GM19035 (cell line): ENCODE results near the gene ITPR2.

Experiments
- ATAC-seq: cut with Tn5 transposase; IDR thresholded peaks from one replicate; pipeline ENCODE4 v1.9.1; 2021; ENCODE audit not compliant: unreplicated experiment

ITPR2 gene

GRCh38 chr12:26425587-26426260 lies 407.3 kb downstream of the ITPR2 start:
- ATAC-seq = peak; percentile 67

GRCh38 chr12:26422839-26423398 lies 410.1 kb downstream of the ITPR2 start:
- ATAC-seq = no peak

- no peak for ATAC-seq
These were observed 416.4 kb downstream of the ITPR2 start for GRCh38 chr12:26416550-26416949.

- ATAC-seq = no peak
These were observed 422.3 kb downstream of the ITPR2 start for GRCh38 chr12:26410689-26411088.

GRCh38 chr12:26406813-26407212 lies 426.2 kb downstream of the ITPR2 start:
- ATAC-seq = no peak

DNA sequence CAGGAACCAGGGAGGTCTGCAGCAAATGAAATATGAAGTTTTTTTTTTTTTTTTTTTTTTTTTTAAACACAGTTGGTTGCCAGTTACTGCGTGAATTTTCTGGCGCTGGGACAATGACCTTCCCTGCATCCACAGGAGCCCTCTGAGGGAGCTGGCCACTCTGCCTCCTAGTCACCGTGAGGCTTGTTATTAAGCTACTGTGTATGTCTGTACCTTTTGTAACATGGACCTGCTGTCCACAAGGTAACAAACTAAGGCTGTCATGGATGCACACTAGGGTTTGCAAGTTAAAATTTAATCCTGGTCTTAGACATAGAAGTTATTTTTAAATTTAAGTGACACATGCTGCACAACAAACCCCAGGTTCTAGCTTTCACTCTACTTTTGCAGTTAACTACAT lies 426.6 kb downstream of the ITPR2 start:
- no peak for ATAC-seq

DNA sequence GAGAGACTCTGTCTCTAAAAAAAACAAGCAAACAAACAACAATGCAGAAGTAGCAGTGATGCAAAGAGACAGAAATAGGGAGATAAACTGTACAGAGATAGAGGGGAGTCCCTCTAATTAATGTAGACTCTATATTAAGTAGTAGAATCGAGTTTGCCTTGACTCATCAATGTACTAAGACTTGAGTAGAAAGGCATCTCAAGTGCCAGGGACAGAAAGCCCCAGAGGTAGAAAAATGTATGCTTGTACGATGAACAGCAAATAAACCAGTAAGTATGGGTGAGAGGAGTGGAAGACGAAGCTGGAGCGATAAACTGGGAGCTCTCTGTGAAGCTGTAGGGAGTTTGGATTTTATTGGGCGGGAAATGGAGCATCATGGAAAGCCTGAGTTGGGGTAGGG lies 429.4 kb downstream of the ITPR2 start:
- ATAC-seq = no peak

- no peak for ATAC-seq
These were observed 430.3 kb downstream of the ITPR2 start for GRCh38 chr12:26402648-26403047.

GRCh38 chr12:26401874-26402273 lies 431.1 kb downstream of the ITPR2 start:
- no peak for ATAC-seq

DNA sequence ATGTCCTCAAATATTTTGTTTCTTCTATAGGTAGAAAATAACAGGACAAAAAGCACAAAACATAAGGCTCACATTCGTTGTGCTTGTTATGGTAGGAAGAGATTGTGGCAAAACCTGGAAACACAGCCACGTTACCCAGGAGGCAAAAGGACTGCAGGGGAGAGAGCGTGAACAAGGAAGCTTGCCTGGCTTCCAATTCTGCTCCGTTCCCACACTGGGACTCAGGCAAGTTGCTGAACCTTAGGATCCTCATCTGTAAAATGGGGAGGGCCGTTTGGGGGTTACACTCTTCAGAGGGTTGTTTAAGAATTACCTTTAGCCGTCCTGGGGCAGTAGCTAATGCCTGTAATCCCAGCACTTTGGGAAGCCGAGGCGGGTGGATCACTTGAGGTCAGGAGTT lies 432.4 kb downstream of the ITPR2 start:
- no peak for ATAC-seq

DNA sequence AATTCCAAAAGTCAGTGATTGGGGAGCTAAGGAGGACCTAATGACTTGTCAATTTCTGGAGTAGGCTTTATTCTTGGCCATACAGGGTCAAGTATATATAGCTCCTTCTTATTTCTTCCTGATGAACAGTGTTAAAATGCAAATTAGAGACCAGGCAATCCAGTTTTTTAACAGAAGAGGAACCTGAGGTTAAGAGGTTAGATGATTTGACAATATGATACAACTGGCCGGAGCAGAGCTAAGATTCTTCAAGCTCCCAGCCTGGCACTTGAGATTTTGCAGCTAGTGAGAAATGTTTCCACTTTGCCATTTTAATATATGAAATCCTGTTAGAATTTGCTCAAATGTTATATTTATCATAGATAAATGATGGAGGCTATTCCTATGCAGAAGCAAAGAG lies 433.6 kb downstream of the ITPR2 start:
- ATAC-seq = no peak

- ATAC-seq = peak; percentile 71
These were observed 436.6 kb downstream of the ITPR2 start for GRCh38 chr12:26396402-26396801.

DNA sequence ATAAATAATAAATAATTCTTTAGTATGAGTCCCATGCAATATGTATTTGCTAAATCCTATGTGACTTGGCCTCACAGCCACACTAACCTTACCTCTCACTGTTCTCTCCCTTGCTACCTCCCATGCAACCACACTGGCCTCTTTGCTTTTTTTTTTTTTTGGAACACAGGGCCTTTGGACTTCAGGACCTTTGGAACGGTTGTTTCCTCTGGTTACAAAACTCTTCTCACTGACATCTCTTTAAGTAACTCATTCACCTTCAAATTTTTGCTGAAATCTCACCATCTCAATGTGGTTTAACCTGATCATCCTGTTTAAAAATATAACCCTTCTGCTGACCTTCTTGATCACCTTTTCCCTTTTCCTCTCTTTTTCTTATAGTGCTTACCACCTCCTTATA lies 443.7 kb downstream of the ITPR2 start:
- no peak for ATAC-seq

DNA sequence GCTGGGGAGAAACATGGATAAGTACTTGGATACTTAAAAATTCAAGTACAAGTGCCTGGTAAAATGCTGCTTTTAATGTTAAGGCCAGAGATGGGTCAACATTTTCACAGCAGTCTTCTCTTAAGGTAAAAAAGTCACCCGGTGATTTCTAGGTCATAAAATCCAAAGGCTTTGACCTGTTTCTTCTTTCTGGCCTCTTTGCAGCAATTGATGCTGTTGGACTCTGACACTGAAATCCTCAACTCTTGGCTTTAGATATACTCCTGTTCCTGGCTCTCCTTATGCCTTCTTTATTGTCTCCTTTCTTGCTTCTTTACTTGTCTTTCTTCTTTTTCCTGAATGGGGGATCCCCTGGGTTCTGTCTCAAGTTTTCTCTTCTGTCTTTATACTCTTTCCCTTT lies 448.5 kb downstream of the ITPR2 start:
- ATAC-seq = no peak

GRCh38 chr12:26383041-26383440 lies 450.0 kb downstream of the ITPR2 start:
- no peak for ATAC-seq

DNA sequence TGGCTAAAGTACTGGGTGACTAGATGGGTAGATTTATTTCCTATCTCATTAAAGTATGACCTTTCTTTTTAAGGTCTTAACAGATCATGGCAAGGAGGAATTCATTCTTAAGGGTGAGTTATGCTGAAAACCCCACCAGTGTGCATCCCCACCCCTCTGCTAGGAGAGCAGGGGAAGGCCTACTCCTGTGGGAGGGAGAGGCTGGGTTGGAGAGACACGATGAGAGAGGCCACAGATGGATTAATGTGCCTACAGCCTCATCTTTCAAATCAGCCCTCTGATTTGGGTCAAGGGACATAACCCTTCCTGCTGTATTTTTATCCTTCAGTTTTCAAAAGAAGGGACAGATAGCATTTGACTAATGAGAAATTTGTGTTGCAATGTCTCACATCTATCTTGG lies 452.1 kb downstream of the ITPR2 start:
- no peak for ATAC-seq

GRCh38 chr12:26379777-26380467 lies 453.1 kb downstream of the ITPR2 start:
- no peak for ATAC-seq

DNA sequence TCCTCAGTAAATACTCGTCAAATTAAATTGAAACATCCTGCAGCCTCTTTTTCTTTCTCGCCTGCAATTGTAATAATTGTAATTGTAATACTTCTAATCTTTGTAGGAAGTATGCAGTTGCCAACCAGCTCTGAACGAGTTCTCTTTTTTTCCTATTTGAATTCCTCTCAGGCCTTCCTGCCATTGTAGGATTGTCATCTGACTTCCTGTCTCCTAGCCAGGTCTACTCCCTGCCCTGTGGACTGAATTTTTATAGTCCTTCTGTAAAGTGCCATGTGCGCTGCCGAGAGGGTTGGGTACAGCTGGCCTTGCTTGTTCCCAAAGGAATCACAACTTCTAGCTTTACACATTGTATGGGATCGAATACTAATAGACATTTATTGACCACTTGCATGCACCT lies 454.3 kb downstream of the ITPR2 start:
- no peak for ATAC-seq

DNA sequence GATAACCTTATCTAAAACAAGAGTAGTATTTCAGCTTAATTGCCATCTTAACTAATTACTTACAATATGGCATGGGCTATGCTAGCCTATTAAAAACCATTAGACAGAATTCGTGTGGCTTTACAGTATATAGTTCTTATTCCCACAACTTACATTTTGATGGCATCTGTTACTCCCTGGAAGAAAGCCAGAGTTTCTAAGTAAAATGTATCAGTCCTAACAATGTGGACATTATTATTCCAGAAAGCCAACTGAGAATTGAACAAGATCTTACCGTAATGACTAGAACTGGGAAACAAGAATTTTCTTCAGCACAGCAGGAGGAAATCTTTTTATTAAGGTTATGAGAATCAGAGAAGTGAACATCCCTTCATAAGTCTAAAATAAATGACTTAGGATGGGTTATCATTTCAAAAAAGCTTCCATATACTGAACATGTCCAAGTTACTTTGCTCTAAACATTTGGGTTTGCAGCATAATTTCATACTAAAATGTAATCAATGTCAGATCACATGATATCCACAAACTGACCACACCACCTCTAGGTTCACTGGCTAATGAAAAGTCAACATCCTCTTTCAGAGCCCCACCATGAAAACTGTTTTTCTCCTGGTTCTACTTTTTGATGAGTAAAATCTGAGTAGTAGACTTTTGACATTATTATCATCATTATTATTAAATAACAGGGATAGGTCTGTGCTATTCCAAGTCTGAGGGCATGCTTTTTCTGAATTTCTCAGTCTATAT lies 457.9 kb downstream of the ITPR2 start:
- no peak for ATAC-seq

GRCh38 chr12:26373606-26374495 lies 459.1 kb downstream of the ITPR2 start:
- no peak for ATAC-seq

DNA sequence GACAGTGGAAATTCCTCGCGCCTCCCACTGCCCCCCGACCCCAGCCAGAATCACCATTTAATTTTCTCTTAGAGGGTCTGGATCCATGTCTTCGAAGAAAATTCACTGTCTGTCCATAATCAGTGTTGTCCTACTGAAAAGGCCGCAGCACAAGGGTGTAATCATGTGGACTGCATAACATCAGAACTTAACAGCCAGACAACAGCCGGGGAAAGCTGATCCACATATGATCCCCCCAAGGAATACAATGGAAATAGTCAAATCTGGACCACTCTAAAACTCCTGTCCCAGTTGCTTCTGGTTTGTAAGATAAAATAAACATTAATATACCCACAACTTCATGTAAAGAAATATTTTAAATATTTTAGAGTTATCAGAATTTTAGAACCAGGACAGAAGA lies 460.1 kb downstream of the ITPR2 start:
- no peak for ATAC-seq
